HEK293 (cell line): Measurements from ENCODE around the gene EFCAB6.

ENCODE experiments used
- CTCF ChIA-PET: fragments of 350-600 bp; formaldehyde crosslinking; extraction: SDS; loops from one replicate; lab custom pipeline; 2021; ENCODE audit warnings: antibody characterized with exemption; lab: Yijun Ruan, JAX
- POLR2A ChIA-PET: fragments of 300-600 bp; formaldehyde crosslinking; extraction: SDS; loops from one replicate; lab custom pipeline; 2020; ENCODE audit warnings: antibody characterized with exemption, inconsistent platforms; lab: Yijun Ruan, JAX
- H3K27ac ChIP-seq: fragments of 200-500 bp; sonication (Bioruptor generic); 2 replicates; pipeline ENCODE4 v1.5.1; 2014; ENCODE audit warnings: low read depth, low read length, control low read depth, inconsistent platforms; ENCODE audit errors: extremely low read depth
- H3K36me3 ChIP-seq, 2 experiments: fragments of 200-500 bp in 1 of 2; sonication (Bioruptor generic) in 1 of 2; 1 replicate in 1 of 2; 2 replicates in 1 of 2; pipeline ENCODE4 v1.5.1; 2014 to 2017; ENCODE audit warnings: inconsistent platforms in 2 of 2, low read length in 2 of 2; ENCODE audit not compliant: control insufficient read depth in 2 of 2, insufficient read depth in 1 of 2
- H3K4me1 ChIP-seq: fragments of 200-500 bp; sonication (Bioruptor generic); 2 replicates; pipeline ENCODE4 v1.5.1; 2014; ENCODE audit warnings: mild to moderate bottlenecking, low read length, inconsistent platforms; ENCODE audit not compliant: control insufficient read depth, insufficient read depth
- H3K4me3 ChIP-seq: 2 replicates; pipeline ENCODE4 v1.5.1; 2011; ENCODE audit warnings: low read depth, mild to moderate bottlenecking, control low read depth, low read length, moderate library complexity
- H3K9me3 ChIP-seq: fragments of 200-500 bp; sonication (Bioruptor generic); 2 replicates; pipeline ENCODE4 v1.5.1; 2014; ENCODE audit warnings: low read depth, low read length, inconsistent platforms; ENCODE audit not compliant: control insufficient read depth, insufficient read depth
- BCL6B ChIP-seq: fragments of 450-650 bp; formaldehyde crosslinking; IDR thresholded peaks from 2 replicates; pipeline ENCODE4 v1.5.1; 2017; ENCODE audit warnings: missing biosample characterization, missing genetic modification characterization
- FEZF1 ChIP-seq: fragments of 450-650 bp; formaldehyde crosslinking; IDR thresholded peaks from 2 replicates; pipeline ENCODE4 v1.5.1; 2016; ENCODE audit warnings: missing biosample characterization, missing genetic modification characterization
- GLIS1 ChIP-seq: fragments of 450-650 bp; formaldehyde crosslinking; IDR thresholded peaks from 2 replicates; pipeline ENCODE4 v1.5.1; 2016; ENCODE audit warnings: missing biosample characterization, missing genetic modification characterization
- HIC1 ChIP-seq: fragments of 450-650 bp; formaldehyde crosslinking; IDR thresholded peaks from 2 replicates; pipeline ENCODE4 v1.5.1; 2016; ENCODE audit warnings: missing biosample characterization, missing genetic modification characterization
- KLF17 ChIP-seq: fragments of 450-650 bp; formaldehyde crosslinking; IDR thresholded peaks from 2 replicates; pipeline ENCODE4 v1.5.1; 2016; ENCODE audit warnings: missing biosample characterization, missing genetic modification characterization
- PATZ1 ChIP-seq: fragments of 450-650 bp; formaldehyde crosslinking; IDR thresholded peaks from 2 replicates; pipeline ENCODE4 v1.5.1; 2016; ENCODE audit warnings: missing biosample characterization, missing genetic modification characterization
- PRDM6 ChIP-seq: fragments of 450-650 bp; formaldehyde crosslinking; IDR thresholded peaks from 2 replicates; pipeline ENCODE4 v1.5.1; 2017; ENCODE audit warnings: missing biosample characterization, missing genetic modification characterization
- WT1 ChIP-seq: fragments of 450-650 bp; formaldehyde crosslinking; IDR thresholded peaks from 2 replicates; pipeline ENCODE4 v1.5.1; 2016; ENCODE audit warnings: missing biosample characterization, missing genetic modification characterization
- YY2 ChIP-seq: fragments of 450-650 bp; formaldehyde crosslinking; IDR thresholded peaks from 2 replicates; pipeline ENCODE4 v1.5.1; 2016; ENCODE audit warnings: missing biosample characterization, missing genetic modification characterization
- ZEB2 ChIP-seq: fragments of 450-650 bp; formaldehyde crosslinking; IDR thresholded peaks from 2 replicates; pipeline ENCODE4 v1.5.1; 2016; ENCODE audit warnings: missing biosample characterization, missing genetic modification characterization
- ZIC2 ChIP-seq: fragments of 450-650 bp; formaldehyde crosslinking; IDR thresholded peaks from 2 replicates; pipeline ENCODE4 v1.5.1; 2016; ENCODE audit warnings: missing biosample characterization, missing genetic modification characterization
- ZNF121 ChIP-seq: fragments of 450-650 bp; formaldehyde crosslinking; IDR thresholded peaks from 2 replicates; pipeline ENCODE4 v1.5.1; 2016; ENCODE audit warnings: missing biosample characterization, missing genetic modification characterization
- ZNF138 ChIP-seq: fragments of 450-650 bp; formaldehyde crosslinking; IDR thresholded peaks from 2 replicates; pipeline ENCODE4 v1.5.1; 2016; ENCODE audit warnings: missing biosample characterization, missing genetic modification characterization, borderline replicate concordance
- ZNF335 ChIP-seq: fragments of 450-650 bp; formaldehyde crosslinking; conservative IDR thresholded peaks from 2 replicates; pipeline ENCODE4 v1.5.1; 2016; ENCODE audit warnings: missing biosample characterization, missing genetic modification characterization
- ZNF398 ChIP-seq: fragments of 450-650 bp; formaldehyde crosslinking; IDR thresholded peaks from 2 replicates; pipeline ENCODE4 v1.5.1; 2017; ENCODE audit warnings: missing biosample characterization, missing genetic modification characterization
- ZNF433 ChIP-seq: fragments of 450-650 bp; formaldehyde crosslinking; IDR thresholded peaks from 2 replicates; pipeline ENCODE4 v1.5.1; 2016; ENCODE audit warnings: missing biosample characterization, missing genetic modification characterization, low read depth
- ZNF548 ChIP-seq: fragments of 450-650 bp; formaldehyde crosslinking; IDR thresholded peaks from 2 replicates; pipeline ENCODE4 v1.5.1; 2016; ENCODE audit warnings: missing biosample characterization, missing genetic modification characterization
- ZNF561 ChIP-seq: fragments of 450-650 bp; IDR thresholded peaks from 2 replicates; pipeline ENCODE4 v1.5.1; 2018; ENCODE audit warnings: missing biosample characterization, missing genetic modification characterization, borderline replicate concordance
- ZNF629 ChIP-seq: fragments of 450-650 bp; formaldehyde crosslinking; IDR thresholded peaks from 2 replicates; pipeline ENCODE4 v1.5.1; 2017; ENCODE audit warnings: missing biosample characterization, missing genetic modification characterization
- ZNF776 ChIP-seq: fragments of 450-650 bp; formaldehyde crosslinking; IDR thresholded peaks from 2 replicates; pipeline ENCODE4 v1.5.0; 2017; ENCODE audit warnings: missing biosample characterization, missing genetic modification characterization, borderline replicate concordance
- ZNF785 ChIP-seq: fragments of 450-650 bp; formaldehyde crosslinking; IDR thresholded peaks from 2 replicates; pipeline ENCODE4 v1.5.1; 2016; ENCODE audit warnings: missing biosample characterization, missing genetic modification characterization
- ZNF837 ChIP-seq: fragments of 450-650 bp; formaldehyde crosslinking; IDR thresholded peaks from 2 replicates; pipeline ENCODE4 v1.5.1; 2016; ENCODE audit warnings: missing biosample characterization, missing genetic modification characterization
- ZXDB ChIP-seq: fragments of 450-650 bp; formaldehyde crosslinking; IDR thresholded peaks from 2 replicates; pipeline ENCODE4 v1.5.1; 2016; ENCODE audit warnings: missing biosample characterization, missing genetic modification characterization

The EFCAB6 gene

GRCh38 chr22:43731988-43732387 is 80.1 kb downstream of the EFCAB6 start (continued):
- no peak for TF ChIP-seq ZNF776 (tag by site-specific recombination)
- no peak for TF ChIP-seq GLIS1 (tag by site-specific recombination)
- TF ChIP-seq BCL6B = no peak
- TF ChIP-seq ZNF138 (tag by site-specific recombination) = no peak
- TF ChIP-seq ZNF837 = no peak
- TF ChIP-seq ZNF433 (tag by site-specific recombination) = no peak
- TF ChIP-seq HIC1 = no peak
- TF ChIP-seq ZNF785 (tag by site-specific recombination) = no peak

- no peaks in the 10 kb centered on the region for H3K9me3 ChIP-seq
- H3K4me1 ChIP-seq = peaks cover 12% of the 10 kb centered on the region; the same call in 1 of the 2 replicates
- peak; percentile 96 for TF ChIP-seq ZNF121 (tag by site-specific recombination)
- TF ChIP-seq YY2 (tag by site-specific recombination) = no peak
- ChIA-PET POLR2A (no interaction called here), CTCF (no interaction called here)
- no peak overlapping the region for H3K4me3 ChIP-seq
- no peaks in the 10 kb centered on the region for H3K36me3 ChIP-seq
- no peak overlapping the region for H3K27ac ChIP-seq
These were observed 85.1 kb downstream of the EFCAB6 start for GRCh38 chr22:43726964-43727543.

- CTCF ChIA-PET = no interaction called here
- no peak overlapping the region for H3K4me3 ChIP-seq
- TF ChIP-seq ZIC2 (peak; percentile 26; the same call in 1 of the 2 replicates), PATZ1 (tag by site-specific recombination) (no peak), ZNF561 (tag by site-specific recombination) (peak; percentile 44; the same call in 1 of the 2 replicates), FEZF1 (tag by site-specific recombination) (peak; percentile 31; the same call in 1 of the 2 replicates), ZNF629 (peak; percentile 29; the same call in 1 of the 2 replicates), ZEB2 (tag by site-specific recombination) (0 out of 2 replicates have a peak, but pooled peaks have one; percentile 34), ZXDB (tag by site-specific recombination) (no peak), GLIS1 (tag by site-specific recombination) (peak; percentile 57; the same call in 1 of the 2 replicates), KLF17 (0 out of 2 replicates have a peak, but pooled peaks have one; percentile 18), ZNF548 (tag by site-specific recombination) (no peak), WT1 (tag by site-specific recombination) (peak; percentile 59), PRDM6 (tag by site-specific recombination) (peak; percentile 99), ZNF398 (tag by site-specific recombination) (no peak), ZNF335 (tag by site-specific recombination) (0 out of 2 replicates have a peak, but pooled peaks have one; percentile 9)
- TF ChIP-seq, all 188 proteins: peak for 10
- H3K36me3 ChIP-seq = no peaks in the 10 kb centered on the region
- H3K9me3 ChIP-seq = no peaks in the 10 kb centered on the region
- H3K4me1 ChIP-seq = peaks cover 12% of the 10 kb centered on the region; the same call in 1 of the 2 replicates
- H3K27ac ChIP-seq = peak overlapping the region; percentile 28; the same call in 1 of the 2 replicates
- POLR2A ChIA-PET = interaction anchor here (0.7 kb wide), 1 partner anchor 78 kb away, joined by 9 read pairs; no protein-coding TSS in a partner anchor
These were observed 85.8 kb downstream of the EFCAB6 start for GRCh38 chr22:43726322-43726721.
